A549 (cell line): ENCODE measurements around the gene NIN. TPM values are rescaled to one million over a fixed set of nuclear protein-coding genes. Genes with fewer than 3 reads are reported as not detected.

Experiments
- ATAC-seq, 2 experiments: fragments of 200-7000 bp in 1 of 2; fragments of >200 bp in 1 of 2; cut with Nextera tagmentation in 1 of 2; cut with Tn5 transposase in 1 of 2; 3 replicates each; pipeline versions ENCODE4 v1.8.0 to v1.9.1; 2018 to 2020; ENCODE audit warnings: mild to moderate bottlenecking in 1 of 2, moderate library complexity in 1 of 2
- CTCF ChIA-PET: fragments of 300-600 bp; sonication (Branson Sonifier 250); formaldehyde crosslinking; extraction: SDS; loops from one replicate; lab custom pipeline; 2021; ENCODE audit warnings: antibody characterized with exemption, inconsistent platforms; lab: Yijun Ruan, JAX
- POLR2A ChIA-PET: fragments of 350-600 bp; formaldehyde crosslinking; extraction: SDS; loops from one replicate; lab custom pipeline; 2021; ENCODE audit warnings: antibody characterized with exemption, inconsistent platforms; lab: Yijun Ruan, JAX
- DNase-seq, 2 experiments: peaks; one replicate each; pipeline versions ENCODE4 v3.0.0 to v3.0.0-alpha.2; 2011 to 2016; ENCODE audit warnings: low read depth in 1 of 2, low spot score in 1 of 2
- FAIRE-seq: peaks from 2 replicates; lab custom pipeline; 2011; peaks lifted over from hg19 to GRCh38; lab: Jason Lieb, UNC
- H3K27ac ChIP-seq, 2 experiments: fragments of >200 bp; sonication (Bioruptor Twin); formaldehyde crosslinking; 3 replicates each; pipeline ENCODE4 v1.5.1; 2016 to 2017
- H3K4me1 ChIP-seq: fragments of >200 bp; sonication (Bioruptor Twin); formaldehyde crosslinking; 3 replicates; pipeline ENCODE4 v1.6.1; 2016
- H3K4me2 ChIP-seq: fragments of >200 bp; sonication (Bioruptor Twin); formaldehyde crosslinking; 3 replicates; pipeline ENCODE4 v1.6.1; 2016
- H3K4me3 ChIP-seq: fragments of >200 bp; sonication (Bioruptor Twin); formaldehyde crosslinking; 3 replicates; pipeline ENCODE4 v1.5.1; 2016
- H3K9me3 ChIP-seq: fragments of >200 bp; sonication (Bioruptor Twin); formaldehyde crosslinking; 3 replicates; pipeline ENCODE4 v1.6.1; 2016
- CBX2 ChIP-seq: fragments of 200-600 bp; sonication (generic); IDR thresholded peaks from 2 replicates; pipeline ENCODE4 v1.6.1; 2016; ENCODE audit warnings: low read depth, mild to moderate bottlenecking, borderline replicate concordance
- CBX8 ChIP-seq: fragments of 200-600 bp; sonication (generic); IDR thresholded peaks from 2 replicates; pipeline ENCODE4 v1.6.1; 2016
- CEBPB ChIP-seq, 2 experiments: fragments of >200 bp in 1 of 2; sonication (Bioruptor Twin) in 1 of 2; formaldehyde crosslinking in 1 of 2; IDR thresholded peaks; 2 replicates each; pipeline ENCODE4 v1.6.1; 2012 to 2016
- CHD4 ChIP-seq: fragments of 200-600 bp; sonication (generic); IDR thresholded peaks from 2 replicates; pipeline ENCODE4 v1.6.1; 2016; ENCODE audit warnings: antibody characterized with exemption, mild to moderate bottlenecking, borderline replicate concordance
- FOXS1 ChIP-seq: fragments of 250-450 bp; sonication (Bioruptor Pico); IDR thresholded peaks from 2 replicates; pipeline ENCODE4 v1.5.0; 2020; ENCODE audit warnings: mild to moderate bottlenecking, moderate library complexity
- GATA3 ChIP-seq: IDR thresholded peaks from 2 replicates; pipeline ENCODE4 v1.6.1; 2012; ENCODE audit warnings: borderline replicate concordance
- HDAC2 ChIP-seq: fragments of 200-600 bp; sonication (generic); IDR thresholded peaks from 2 replicates; pipeline ENCODE4 v1.6.1; 2016
- MAFK ChIP-seq: fragments of 450-650 bp; IDR thresholded peaks from 2 replicates; pipeline ENCODE4 v1.6.1; 2014; ENCODE audit not compliant: partially characterized antibody
- MAX ChIP-seq: IDR thresholded peaks from 2 replicates; pipeline ENCODE4 v1.6.1; 2012
- PHF8 ChIP-seq: fragments of 200-600 bp; sonication (generic); IDR thresholded peaks from 2 replicates; pipeline ENCODE4 v1.6.1; 2016; ENCODE audit warnings: low read depth, mild to moderate bottlenecking, antibody characterized with exemption, moderate library complexity, borderline replicate concordance
- RAD21 ChIP-seq, 2 experiments: fragments of >200 bp in 1 of 2; sonication (Bioruptor Twin) in 1 of 2; formaldehyde crosslinking in 1 of 2; IDR thresholded peaks in 1 of 2; conservative IDR thresholded peaks in 1 of 2; 2 replicates in 1 of 2; 3 replicates in 1 of 2; pipeline ENCODE4 v1.6.1; 2012 to 2018; ENCODE audit warnings: inconsistent platforms in 1 of 2
- REST ChIP-seq: fragments of 200-600 bp; sonication (generic); IDR thresholded peaks from 2 replicates; pipeline ENCODE4 v1.6.1; 2016; ENCODE audit warnings: antibody characterized with exemption, mild to moderate bottlenecking, moderate library complexity
- RFX5 ChIP-seq: fragments of 450-650 bp; IDR thresholded peaks from 2 replicates; pipeline ENCODE4 v1.7.1; 2014; ENCODE audit warnings: antibody characterized with exemption, mild to moderate bottlenecking, moderate library complexity
- ZSCAN20 ChIP-seq: fragments of 250-450 bp; sonication (Bioruptor Pico); IDR thresholded peaks from 2 replicates; pipeline ENCODE4 v1.8.0; 2022; ENCODE audit warnings: mild to moderate bottlenecking, moderate library complexity
- WGBS: methylation state at CpG from one replicate; pipeline ENCODE4 v1.1.6; 2017; ENCODE audit errors: missing lambda C conversion rate; 5-methylcytosine and 5-hydroxymethylcytosine counted together
- polyA plus RNA-seq, 4 experiments: library from polyadenylated mRNA; depleted of rRNA in 3 of 4; stranded (reverse); fragments of >200 nt; fragmentation: RNase III in 1 of 4; extraction: RNeasy Plus Mini Kit Qiagen cat#74134 plus additional on column Dnase treatment in 1 of 4; gene quantifications; 2 replicates in 3 of 4; 3 replicates in 1 of 4; pipeline ENCODE4 v1.2.3, GENCODE V29; 2011 to 2017

The NIN gene
- polyA plus RNA-seq, 2 of the 4 experiments (the other 2 are of a cell fraction), result 12.4 to 19.5 TPM

GRCh38 chr14:50676814-50677516 lies 154.0 kb downstream of the NIN start:
- POLR2A ChIA-PET, result interaction anchor here (1.4 kb wide), 1 partner anchor 9 kb away, joined by 12 read pairs; the partner anchor contains the start of gene SAV1
- no peak for TF ChIP-seq CHD4
- H3K4me1 ChIP-seq, result peaks cover 36% of the 10 kb centered on the region
- no peak for FAIRE-seq
- no peak for ATAC-seq
- H3K4me3 ChIP-seq, result no peak overlapping the region
- CTCF ChIA-PET, result interaction anchor here (0.7 to 1.9 kb wide), 6 partner anchors 8 to 138 kb away, joined by 3 to 5 read pairs (median 4); no protein-coding TSS in a partner anchor
- DNase-seq, result no peak
- peak overlapping the region; percentile 43 to 70 for H3K27ac ChIP-seq
- 84% methylated on average over 7 of the region's 7 CpGs for WGBS
- peak overlapping the region; percentile 73 for H3K4me2 ChIP-seq
- no peaks in the 10 kb centered on the region for H3K9me3 ChIP-seq

GRCh38 chr14:50675597-50675996 lies 155.4 kb downstream of the NIN start:
- 50% methylated on average over 2 of the region's 2 CpGs for WGBS
- H3K9me3 ChIP-seq, result no peaks in the 10 kb centered on the region
- CTCF ChIA-PET, result interaction anchor here (1.2 kb wide), 1 partner anchor 16 kb away, joined by 3 read pairs; no protein-coding TSS in a partner anchor
- peaks cover 36% of the 10 kb centered on the region for H3K4me1 ChIP-seq
- POLR2A ChIA-PET, result no interaction called here
- peak in 1 of 2 experiments; percentile 68 for DNase-seq
- H3K4me2 ChIP-seq, result peak overlapping the region; percentile 56
- no peak for TF ChIP-seq RFX5
- TF ChIP-seq GATA3, result peak; percentile 79; the same call in 1 of the 2 replicates
- H3K4me3 ChIP-seq, result no peak overlapping the region
- H3K27ac ChIP-seq, result peak overlapping the region; percentile 33 to 67; a peak in 5 of 6 replicates
- peak; percentile 35 to 85; a peak in 4 of 6 replicates for ATAC-seq
- FAIRE-seq, result no peak

- H3K4me3 ChIP-seq, result no peak overlapping the region
- H3K4me2 ChIP-seq, result no peak overlapping the region
- ChIA-PET POLR2A (no interaction called here), CTCF (interaction anchor here (0.7 to 1.2 kb wide), 2 partner anchors 9 to 107 kb away, joined by 3 read pairs; no protein-coding TSS in a partner anchor)
- 91% methylated on average over 6 of the region's 6 CpGs for WGBS
- H3K9me3 ChIP-seq, result no peaks in the 10 kb centered on the region
- no peak for TF ChIP-seq RFX5
- TF ChIP-seq RAD21 (conservative IDR thresholded peaks at IDR 0.05 in 1 of 2, IDR thresholded peaks at IDR 0.05 in 1 of 2), result no peak
- no peak for TF ChIP-seq ZSCAN20 (CRISPR knock-in tag)
- no peak for TF ChIP-seq PHF8
- no peak for TF ChIP-seq HDAC2
- TF ChIP-seq MAFK, result no peak
- TF ChIP-seq MAX, result no peak
- TF ChIP-seq CBX8, result no peak
- no peak for TF ChIP-seq CEBPB (IDR thresholded peaks at IDR 0.05)
- H3K27ac ChIP-seq, result no peak overlapping the region
- FAIRE-seq (no peak), DNase-seq (no peak), ATAC-seq (no peak)
- peaks cover 25% of the 10 kb centered on the region for H3K4me1 ChIP-seq
Measured at GRCh38 chr14:50670866-50671256, 160.1 kb downstream of the NIN start.

- no peak for FAIRE-seq
Measured at GRCh38 chr14:50670196-50670865, 160.6 kb downstream of the NIN start.

More at GRCh38 chr14:50670196-50670865, 160.6 kb downstream of the NIN start:
- Histone ChIP-seq H3K4me1 (peaks cover 22% of the 10 kb centered on the region), H3K27ac (no peak overlapping the region), H3K4me2 (no peak overlapping the region), H3K4me3 (no peak overlapping the region), H3K9me3 (no peaks in the 10 kb centered on the region)
- TF ChIP-seq REST, result no peak
- TF ChIP-seq FOXS1 (CRISPR knock-in tag), result no peak
- TF ChIP-seq PHF8, result no peak
- TF ChIP-seq CBX2, result no peak
- TF ChIP-seq HDAC2, result no peak
- DNase-seq, result no peak
- ATAC-seq, result no peak
- ChIA-PET POLR2A (no interaction called here), CTCF (interaction anchor here (1.2 kb wide), 1 partner anchor 108 kb away, joined by 3 read pairs; no protein-coding TSS in a partner anchor)
- WGBS, result 91% methylated on average over 10 of the region's 10 CpGs
